ENCODE results near the gene OR10K2. TPM values are rescaled to one million over a fixed set of nuclear protein-coding genes. Genes with fewer than 3 reads are reported as not detected.

OR10K2 gene
- total and polyA plus RNA-seq, 2 of the 8 experiments (the other 6 are each of a cell fraction or from before 2014, with no cell fraction given), result not detected

GRCh38 chr1:158461534-158461933 lies 35.5 kb upstream of the OR10K2 start, which contains the start of gene OR10K1 (continued):
- no peak for TF ChIP-seq CHD7 (IDR thresholded peaks at IDR 0.05; ENCODE audit: insufficient replicate concordance, low read length)
